Osteoblast (primary cell): ENCODE data around the gene PPIL6. TPM values are rescaled to one million over a fixed set of nuclear protein-coding genes. Genes with fewer than 3 reads are reported as not detected.

ENCODE experiments used
- DNase-seq: peaks from one replicate; pipeline ENCODE4 v3.0.0; 2011; ENCODE audit warnings: low spot score, mixed read lengths; ENCODE audit not compliant: insufficient read length; ENCODE audit errors: missing footprints
- H2AFZ ChIP-seq: 2 replicates; pipeline ENCODE4 v1.6.0; 2011; ENCODE audit warnings: mild to moderate bottlenecking, low read length
- H3K27ac ChIP-seq: 2 replicates; pipeline ENCODE4 v1.5.1; 2011; ENCODE audit warnings: mild to moderate bottlenecking, low read depth, low read length, moderate library complexity
- H3K27me3 ChIP-seq: 2 replicates; pipeline ENCODE4 v1.6.0; 2012; ENCODE audit warnings: mild to moderate bottlenecking, control low read depth, inconsistent platforms, low read length, moderate library complexity; ENCODE audit not compliant: insufficient read depth
- H3K36me3 ChIP-seq: 2 replicates; pipeline ENCODE4 v1.5.1; 2011; ENCODE audit warnings: mild to moderate bottlenecking, low read length, control low read depth, moderate library complexity; ENCODE audit not compliant: insufficient read depth
- H3K4me1 ChIP-seq: 2 replicates; pipeline ENCODE4 v1.5.1; 2011; ENCODE audit warnings: mild to moderate bottlenecking, low read length, control low read depth, moderate library complexity; ENCODE audit not compliant: insufficient read depth
- H3K4me2 ChIP-seq: 2 replicates; pipeline ENCODE4 v1.6.0; 2011; ENCODE audit warnings: mild to moderate bottlenecking, low read length; ENCODE audit not compliant: insufficient read depth
- H3K4me3 ChIP-seq: fragments of 200-600 bp; sonication (generic); 3 replicates; pipeline ENCODE4 v1.5.1; 2012; ENCODE audit warnings: mild to moderate bottlenecking, low read length, inconsistent platforms; ENCODE audit not compliant: insufficient read depth
- H3K79me2 ChIP-seq: 2 replicates; pipeline ENCODE4 v1.6.0; 2012; ENCODE audit warnings: mild to moderate bottlenecking, low read length, control low read depth, inconsistent platforms; ENCODE audit not compliant: insufficient read depth
- H3K9me3 ChIP-seq: 2 replicates; pipeline ENCODE4 v1.5.1; 2011; ENCODE audit warnings: low read depth, low read length, control low read depth
- H4K20me1 ChIP-seq: 2 replicates; pipeline ENCODE4 v1.6.0; 2012; ENCODE audit warnings: mild to moderate bottlenecking, low read length, control low read depth; ENCODE audit not compliant: insufficient read depth
- CTCF ChIP-seq: IDR thresholded peaks from 2 replicates; pipeline ENCODE4 v1.5.1; 2011; ENCODE audit warnings: mild to moderate bottlenecking, low read depth, low read length, moderate library complexity; ENCODE audit errors: extremely low read depth
- total RNA-seq: library from RNA; depleted of rRNA; stranded (reverse); fragments of >200 nt; gene quantifications from 2 replicates; pipeline ENCODE4 v1.2.3, GENCODE V29; 2012

PPIL6 gene
- total RNA-seq, 1 donor, result 5.8 TPM

DNA sequence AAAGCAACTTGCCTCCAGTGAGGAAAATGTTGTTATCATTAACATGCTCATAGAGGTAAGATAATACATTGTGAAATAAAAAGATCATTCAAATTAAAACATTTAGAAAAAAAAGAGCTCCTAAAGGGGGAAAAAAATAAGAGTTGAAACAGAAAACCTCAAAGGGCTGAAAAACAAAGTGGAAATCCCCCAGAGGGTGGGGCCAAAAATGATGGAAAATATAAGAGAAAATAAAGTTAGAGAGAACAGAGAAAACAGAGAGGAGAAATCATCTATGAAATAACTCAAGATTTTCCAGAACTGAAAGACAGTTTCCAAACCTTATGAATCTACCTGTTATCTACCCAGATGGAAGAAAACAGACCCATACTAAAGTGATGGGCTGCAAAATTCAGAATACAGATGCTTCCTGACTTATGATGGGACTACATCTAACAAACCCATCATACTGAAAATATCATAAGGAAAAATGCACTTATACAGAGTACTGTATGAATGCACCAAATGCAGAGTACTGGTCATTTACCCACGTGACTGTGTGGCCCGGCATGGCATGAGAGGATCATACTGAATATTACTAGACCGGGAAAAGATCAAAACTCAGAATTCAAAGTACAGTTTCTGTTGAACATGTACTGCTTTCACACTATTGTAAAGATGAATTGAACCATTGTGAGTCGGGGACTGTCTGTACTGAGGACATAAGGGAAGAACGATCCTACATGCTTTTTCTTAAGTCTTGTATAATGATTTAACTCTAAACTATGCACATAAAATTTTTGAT lies 38.6 kb upstream of the PPIL6 start:
- peaks cover 41% of the 10 kb centered on the region for H3K36me3 ChIP-seq
- no peaks in the 10 kb centered on the region for H3K27me3 ChIP-seq
- H3K4me3 ChIP-seq, result peak overlapping the region; percentile 19
- H3K27ac ChIP-seq, result no peak overlapping the region
- peaks cover 48% of the 10 kb centered on the region for H3K79me2 ChIP-seq
- H3K4me2 ChIP-seq, result peak overlapping the region; percentile 45
- peaks cover 2% of the 10 kb centered on the region for H4K20me1 ChIP-seq
- DNase-seq, result no peak
- no peaks in the 10 kb centered on the region for H3K9me3 ChIP-seq
- peaks cover 11% of the 10 kb centered on the region for H3K4me1 ChIP-seq
- H2AFZ ChIP-seq, result no peak overlapping the region
- TF ChIP-seq CTCF, result no peak

GRCh38 chr6:109478222-109478805 lies 37.9 kb upstream of the PPIL6 start:
- Histone ChIP-seq H4K20me1 (peaks cover 2% of the 10 kb centered on the region), H3K36me3 (peaks cover 44% of the 10 kb centered on the region), H3K4me3 (no peak overlapping the region), H3K4me2 (no peak overlapping the region), H3K9me3 (no peaks in the 10 kb centered on the region), H3K27ac (no peak overlapping the region), H3K27me3 (no peaks in the 10 kb centered on the region), H3K79me2 (peaks cover 48% of the 10 kb centered on the region), H3K4me1 (peaks cover 8% of the 10 kb centered on the region), H2AFZ (no peak overlapping the region)
- TF ChIP-seq CTCF, result no peak
- DNase-seq, result no peak

DNA sequence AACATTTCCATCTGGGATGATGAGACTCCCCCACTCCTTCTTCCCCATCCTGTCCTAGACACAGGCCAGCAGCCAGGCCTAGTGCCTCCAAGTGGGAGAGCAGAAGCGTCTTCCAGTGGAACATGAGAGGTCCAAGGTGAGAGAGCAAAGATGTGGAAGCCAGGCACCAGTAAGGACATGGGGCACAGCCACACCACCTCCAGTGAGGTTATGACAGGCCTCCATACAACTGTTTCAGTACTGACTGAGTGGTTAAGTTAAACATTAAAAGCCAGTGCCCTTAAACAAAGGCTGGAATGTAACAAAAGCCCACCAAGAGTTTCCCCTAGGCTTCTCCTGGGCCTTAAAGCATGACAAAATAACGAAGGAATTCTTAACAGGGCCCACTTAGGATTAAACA lies 37.3 kb upstream of the PPIL6 start:
- Histone ChIP-seq H3K27me3 (no peaks in the 10 kb centered on the region), H3K4me3 (no peak overlapping the region), H4K20me1 (peaks cover 2% of the 10 kb centered on the region), H3K9me3 (no peaks in the 10 kb centered on the region), H3K4me1 (peaks cover 8% of the 10 kb centered on the region), H3K79me2 (peaks cover 48% of the 10 kb centered on the region), H2AFZ (no peak overlapping the region), H3K27ac (no peak overlapping the region), H3K36me3 (peaks cover 44% of the 10 kb centered on the region), H3K4me2 (no peak overlapping the region)
- no peak for TF ChIP-seq CTCF
- no peak for DNase-seq

DNA sequence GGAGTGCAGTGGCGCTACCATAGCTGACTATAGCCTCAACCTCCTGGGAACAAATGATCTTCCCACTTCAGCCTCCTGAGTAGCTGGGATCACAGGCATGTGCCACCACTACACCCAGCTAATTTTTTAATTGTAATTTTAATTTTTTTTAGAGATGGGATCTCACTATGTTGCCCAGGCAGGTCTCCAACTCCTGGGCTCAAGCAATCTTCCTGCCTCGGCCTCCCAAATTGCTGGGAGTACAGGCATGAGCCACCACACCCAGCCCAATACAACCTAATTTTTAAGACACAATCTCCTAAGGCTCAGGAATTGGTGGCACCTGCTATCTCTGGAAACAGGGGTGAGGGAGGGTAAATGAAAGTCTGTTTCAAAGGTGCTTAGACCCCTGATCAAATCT lies 36.8 kb upstream of the PPIL6 start:
- H3K4me2 ChIP-seq, result no peak overlapping the region
- H3K79me2 ChIP-seq, result peaks cover 48% of the 10 kb centered on the region
- H3K4me3 ChIP-seq, result no peak overlapping the region

More for the DNA sequence above, 36.8 kb upstream of the PPIL6 start:
- DNase-seq, result no peak
- Histone ChIP-seq H3K27me3 (no peaks in the 10 kb centered on the region), H3K4me1 (peaks cover 8% of the 10 kb centered on the region), H4K20me1 (peaks cover 2% of the 10 kb centered on the region), H3K9me3 (no peaks in the 10 kb centered on the region), H3K36me3 (peaks cover 44% of the 10 kb centered on the region), H3K27ac (no peak overlapping the region), H2AFZ (no peak overlapping the region)
- no peak for TF ChIP-seq CTCF
